ENCODE data around the gene ARHGAP20.

ARHGAP20 gene

GRCh38 chr11:110538154-110538553 is 174.1 kb downstream of the ARHGAP20 start:
- Histone ChIP-seq H3K4me1 (ENCODE audit: control insufficient read depth in 5 of 5, insufficient read depth in 5 of 5, low read length in 5 of 5) (no peaks in the 10 kb centered on the region), H3K27me3 (ENCODE audit: control insufficient read depth in 5 of 5, insufficient read depth in 4 of 5, low read length in 5 of 5) (peaks cover 0 to 2% (median 0%) of the 10 kb centered on the region in 5 donors), H3K4me3 (ENCODE audit: low read depth in 1 of 5, low read length in 5 of 5) (no peak overlapping the region), H3K9ac (ENCODE audit: low read length in 5 of 5) (no peak overlapping the region), H3K9me3 (ENCODE audit: control insufficient read depth in 5 of 5, low read length in 5 of 5) (no peaks in the 10 kb centered on the region), H3K27ac (ENCODE audit: low read depth, low read length) (no peak overlapping the region), H3K36me3 (ENCODE audit: control insufficient read depth in 5 of 5, insufficient read depth in 5 of 5, low read length in 5 of 5) (no peaks in the 10 kb centered on the region)

GRCh38 chr11:110530900-110531741 is 181.1 kb downstream of the ARHGAP20 start:
- Histone ChIP-seq H3K27ac (ENCODE audit: low read depth, low read length) (no peak overlapping the region), H3K27me3 (ENCODE audit: control insufficient read depth in 5 of 5, insufficient read depth in 4 of 5, low read length in 5 of 5) (no peaks in the 10 kb centered on the region), H3K36me3 (ENCODE audit: control insufficient read depth in 5 of 5, insufficient read depth in 5 of 5, low read length in 5 of 5) (no peaks in the 10 kb centered on the region), H3K9ac (ENCODE audit: low read length in 5 of 5) (no peak overlapping the region), H3K4me3 (ENCODE audit: low read depth in 1 of 5, low read length in 5 of 5) (no peak overlapping the region), H3K9me3 (ENCODE audit: control insufficient read depth in 5 of 5, low read length in 5 of 5) (peaks cover 0 to 4% (median 0%) of the 10 kb centered on the region in 5 donors), H3K4me1 (ENCODE audit: control insufficient read depth in 5 of 5, insufficient read depth in 5 of 5, low read length in 5 of 5) (peaks cover 0 to 12% (median 8%) of the 10 kb centered on the region in 5 donors)

GRCh38 chr11:110529043-110529442 is 183.2 kb downstream of the ARHGAP20 start:
- no peak overlapping the region for H3K9ac ChIP-seq (ENCODE audit: low read length in 5 of 5)
- no peaks in the 10 kb centered on the region for H3K36me3 ChIP-seq (ENCODE audit: control insufficient read depth in 5 of 5, insufficient read depth in 5 of 5, low read length in 5 of 5)
- H3K4me1 ChIP-seq (ENCODE audit: control insufficient read depth in 5 of 5, insufficient read depth in 5 of 5, low read length in 5 of 5): peaks cover 0 to 22% (median 16%) of the 10 kb centered on the region in 5 donors
- H3K9me3 ChIP-seq (ENCODE audit: control insufficient read depth in 5 of 5, low read length in 5 of 5): peaks cover 0 to 4% (median 0%) of the 10 kb centered on the region in 5 donors
- no peak overlapping the region for H3K27ac ChIP-seq (ENCODE audit: low read depth, low read length)
- H3K4me3 ChIP-seq (ENCODE audit: low read depth in 1 of 5, low read length in 5 of 5): no peak overlapping the region
- H3K27me3 ChIP-seq (ENCODE audit: control insufficient read depth in 5 of 5, insufficient read depth in 4 of 5, low read length in 5 of 5): no peaks in the 10 kb centered on the region

GRCh38 chr11:110527146-110527545 is 185.1 kb downstream of the ARHGAP20 start:
- H3K27ac ChIP-seq (ENCODE audit: low read depth, low read length): no peak overlapping the region
- no peak overlapping the region for H3K9ac ChIP-seq (ENCODE audit: low read length in 5 of 5)
- H3K9me3 ChIP-seq (ENCODE audit: control insufficient read depth in 5 of 5, low read length in 5 of 5): peaks cover 0 to 4% (median 2%) of the 10 kb centered on the region in 5 donors
- H3K4me1 ChIP-seq (ENCODE audit: control insufficient read depth in 5 of 5, insufficient read depth in 5 of 5, low read length in 5 of 5): peaks cover 0 to 22% (median 16%) of the 10 kb centered on the region in 5 donors
- no peaks in the 10 kb centered on the region for H3K27me3 ChIP-seq (ENCODE audit: control insufficient read depth in 5 of 5, insufficient read depth in 4 of 5, low read length in 5 of 5)
- no peak overlapping the region for H3K4me3 ChIP-seq (ENCODE audit: low read depth in 1 of 5, low read length in 5 of 5)
- H3K36me3 ChIP-seq (ENCODE audit: control insufficient read depth in 5 of 5, insufficient read depth in 5 of 5, low read length in 5 of 5): no peaks in the 10 kb centered on the region

Data from subcutaneous abdominal adipose tissue (tissue), 5 donors.